LNCAP (cell line): Measurements from ENCODE around the gene TMTC2.

ENCODE experiments used
- TF ChIP-seq, protein P1 (sequence below): fragments of 450-650 bp; IDR thresholded peaks from 2 replicates; pipeline ENCODE4 v1.5.1; 2017; ENCODE audit warnings: mild to moderate bottlenecking

TMTC2 gene

DNA sequence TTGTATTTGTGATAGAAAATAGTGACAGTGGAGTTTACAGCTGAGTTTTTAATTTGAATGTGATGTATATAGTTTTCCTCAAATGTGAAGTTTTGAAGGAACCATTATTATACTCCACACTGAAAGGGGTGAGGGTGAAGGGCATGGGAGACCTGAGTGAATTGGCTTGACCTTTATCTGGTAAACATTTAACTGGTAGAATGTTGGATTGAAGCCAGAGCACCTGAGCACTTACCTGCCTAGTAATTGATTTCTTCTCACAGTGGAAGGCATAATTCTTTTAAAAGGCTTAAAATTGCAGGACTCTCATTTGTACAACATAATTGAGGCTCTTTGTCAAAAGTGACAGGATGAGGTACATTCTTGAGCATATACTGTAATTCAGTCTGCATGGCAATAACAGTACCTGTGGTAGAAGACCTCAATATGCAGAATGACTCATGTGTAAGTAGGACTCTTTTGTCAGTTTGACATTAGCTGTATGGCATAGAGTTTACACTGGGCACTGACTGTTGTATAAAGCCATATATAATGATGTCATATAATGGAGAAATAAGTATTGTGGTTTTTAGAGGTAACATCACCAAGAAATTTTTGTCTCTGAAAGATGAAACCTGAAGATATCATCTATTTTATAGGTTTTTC is 309.6 kb downstream of the TMTC2 start:
- TF ChIP-seq, protein P1, sequence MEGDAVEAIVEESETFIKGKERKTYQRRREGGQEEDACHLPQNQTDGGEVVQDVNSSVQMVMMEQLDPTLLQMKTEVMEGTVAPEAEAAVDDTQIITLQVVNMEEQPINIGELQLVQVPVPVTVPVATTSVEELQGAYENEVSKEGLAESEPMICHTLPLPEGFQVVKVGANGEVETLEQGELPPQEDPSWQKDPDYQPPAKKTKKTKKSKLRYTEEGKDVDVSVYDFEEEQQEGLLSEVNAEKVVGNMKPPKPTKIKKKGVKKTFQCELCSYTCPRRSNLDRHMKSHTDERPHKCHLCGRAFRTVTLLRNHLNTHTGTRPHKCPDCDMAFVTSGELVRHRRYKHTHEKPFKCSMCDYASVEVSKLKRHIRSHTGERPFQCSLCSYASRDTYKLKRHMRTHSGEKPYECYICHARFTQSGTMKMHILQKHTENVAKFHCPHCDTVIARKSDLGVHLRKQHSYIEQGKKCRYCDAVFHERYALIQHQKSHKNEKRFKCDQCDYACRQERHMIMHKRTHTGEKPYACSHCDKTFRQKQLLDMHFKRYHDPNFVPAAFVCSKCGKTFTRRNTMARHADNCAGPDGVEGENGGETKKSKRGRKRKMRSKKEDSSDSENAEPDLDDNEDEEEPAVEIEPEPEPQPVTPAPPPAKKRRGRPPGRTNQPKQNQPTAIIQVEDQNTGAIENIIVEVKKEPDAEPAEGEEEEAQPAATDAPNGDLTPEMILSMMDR: no peak

GRCh38 chr12:82998509-82998908 is 311.8 kb downstream of the TMTC2 start:
- TF ChIP-seq, protein P1: no peak

DNA sequence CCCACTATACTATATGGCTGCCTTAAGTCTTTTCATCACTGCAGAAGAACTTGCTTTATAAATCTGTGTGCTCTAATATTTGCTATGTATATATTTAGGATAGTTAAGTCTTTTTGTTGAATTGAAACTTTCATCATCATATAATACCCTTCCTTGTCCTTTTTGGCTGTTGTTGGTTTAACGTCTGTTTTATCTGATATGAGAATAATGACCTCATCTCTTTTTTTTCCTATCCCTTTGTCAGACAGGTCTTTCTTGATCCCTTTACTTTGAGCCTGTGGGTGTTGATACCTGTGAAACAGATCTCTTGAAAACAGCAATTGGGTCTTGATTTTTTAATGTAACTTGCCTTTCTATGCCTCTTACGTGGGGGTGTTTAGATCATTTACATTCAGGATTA is 316.3 kb downstream of the TMTC2 start:
- TF ChIP-seq, protein P1: no peak

GRCh38 chr12:83005534-83006197 is 319.0 kb downstream of the TMTC2 start:
- TF ChIP-seq, protein P1: no peak

GRCh38 chr12:83008703-83009102 is 322.0 kb downstream of the TMTC2 start:
- TF ChIP-seq, protein P1: no peak

DNA sequence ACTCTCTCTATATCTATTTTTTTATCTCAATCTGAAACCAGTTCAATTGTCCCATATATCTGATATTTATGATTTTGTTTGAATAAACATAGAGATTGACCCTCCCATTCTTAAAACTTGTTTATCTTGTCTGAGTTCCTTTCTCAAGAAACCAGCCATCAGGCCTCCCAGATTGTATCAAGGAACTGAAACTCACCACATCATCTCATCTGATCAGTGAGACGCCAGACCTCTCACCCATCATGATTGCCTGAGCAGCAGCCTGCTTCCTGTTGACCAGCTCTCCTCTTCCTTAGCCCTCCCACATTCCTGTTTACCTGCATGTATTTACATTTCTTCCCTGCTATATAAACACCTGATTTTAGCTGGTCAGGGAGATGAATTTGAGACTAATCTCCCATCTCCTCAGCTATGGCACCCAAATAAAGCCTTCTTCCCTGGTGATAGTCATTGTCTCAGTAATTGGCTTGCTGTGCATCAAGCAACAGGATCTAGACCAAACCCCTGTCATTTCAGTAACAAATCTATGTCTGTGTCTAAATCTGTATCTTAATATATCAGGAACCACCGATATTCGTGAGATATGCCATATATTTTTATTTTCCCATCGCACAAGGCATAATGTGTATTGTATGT is 323.6 kb downstream of the TMTC2 start:
- TF ChIP-seq, protein P1: no peak

GRCh38 chr12:83015390-83016217 is 328.9 kb downstream of the TMTC2 start:
- TF ChIP-seq, protein P1: no peak
